CD4-positive, alpha-beta T cell treated with Interleukin-15 for 1 hour (primary cell): ENCODE data around the gene ZNF775.

ENCODE experiments used
- DNase-seq: peaks from one replicate; pipeline ENCODE4 v3.0.0-alpha.2; 2020

The ZNF775 gene

DNA sequence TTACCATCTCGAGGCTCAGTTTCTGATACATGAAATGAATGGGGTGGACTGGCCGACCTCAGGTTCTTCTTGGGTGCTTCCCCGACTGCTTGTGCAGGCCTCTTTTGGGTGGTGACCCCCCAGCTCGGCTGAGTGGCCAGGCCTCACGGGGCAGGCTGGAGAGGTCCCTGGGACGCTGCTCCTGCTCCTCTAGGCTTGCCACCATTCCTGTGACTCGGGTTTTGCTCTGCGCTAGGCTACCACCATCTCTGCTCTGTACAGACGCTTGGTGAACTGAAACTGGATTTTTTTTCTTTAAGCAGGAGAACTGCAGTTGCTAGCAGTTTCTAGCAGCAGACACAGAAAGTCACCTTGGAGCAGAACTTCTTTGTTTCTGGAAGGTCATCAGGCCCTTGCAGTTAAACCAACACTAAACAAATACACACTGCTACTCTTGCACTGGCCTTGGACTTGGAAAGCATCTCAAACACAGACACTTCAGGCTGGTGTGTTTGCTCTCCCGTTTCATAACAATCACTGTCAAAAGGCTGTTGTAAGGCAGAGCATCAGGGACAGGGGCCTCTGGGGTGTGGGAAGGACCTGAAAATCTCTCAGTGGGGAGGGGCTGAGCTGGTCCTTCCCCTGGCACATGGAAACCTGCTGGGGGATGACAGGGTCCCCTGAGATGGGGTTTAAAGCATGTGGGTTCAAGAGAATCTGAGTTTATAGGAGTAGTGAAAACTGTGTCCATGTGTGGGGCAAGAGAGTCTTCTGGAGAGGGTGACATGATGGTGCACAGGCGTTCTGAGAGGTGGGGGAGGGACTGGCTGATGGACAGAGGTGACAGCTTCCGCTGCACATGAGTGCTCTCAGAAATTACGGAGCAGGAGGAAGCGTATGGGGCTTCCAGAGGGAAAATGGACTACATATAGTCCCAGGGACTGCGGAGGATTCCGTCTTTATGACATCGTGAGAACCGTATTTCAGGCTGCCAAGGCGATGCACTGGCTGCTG is 36.3 kb downstream of the ZNF775 start:
- no peak for DNase-seq

DNA sequence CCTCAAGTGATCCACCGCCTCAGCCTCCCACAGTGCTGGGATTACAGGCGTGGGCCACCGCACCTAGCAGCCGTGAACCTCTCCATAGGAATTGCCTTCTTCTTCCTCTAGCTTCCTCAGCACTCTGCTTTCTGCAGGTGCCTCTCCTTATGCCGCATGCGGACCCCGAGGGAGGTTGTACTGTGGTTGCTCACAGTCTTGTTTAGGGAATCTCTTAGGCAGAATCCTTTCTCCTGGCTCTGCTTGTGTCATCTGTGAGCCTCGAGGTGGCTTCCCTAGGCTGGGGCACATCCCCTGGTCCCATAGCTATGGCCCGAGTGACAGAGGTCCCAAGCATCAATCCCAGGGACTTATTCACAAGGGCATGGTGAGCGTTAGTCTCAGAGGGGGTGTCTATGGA is 38.1 kb downstream of the ZNF775 start:
- DNase-seq: no peak

DNA sequence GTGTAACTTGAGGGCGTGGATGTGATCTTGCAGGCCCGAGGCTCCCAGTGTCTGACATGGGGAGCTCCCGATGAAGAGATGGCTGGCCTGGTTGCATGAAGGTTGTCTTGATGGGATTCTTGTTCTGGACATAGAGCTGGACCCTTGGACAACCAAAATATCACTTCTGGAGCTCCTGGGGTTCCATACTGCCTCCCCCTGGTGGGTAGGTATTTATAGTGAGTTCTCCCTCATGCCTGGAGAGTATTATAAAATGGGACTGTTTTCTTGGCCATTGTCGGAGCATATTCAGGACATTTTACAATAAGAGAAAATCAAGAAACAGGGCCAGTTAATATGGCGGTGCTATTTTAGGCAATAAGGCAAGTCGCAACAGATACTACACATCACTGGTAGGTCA is 38.7 kb downstream of the ZNF775 start:
- DNase-seq: no peak

DNA sequence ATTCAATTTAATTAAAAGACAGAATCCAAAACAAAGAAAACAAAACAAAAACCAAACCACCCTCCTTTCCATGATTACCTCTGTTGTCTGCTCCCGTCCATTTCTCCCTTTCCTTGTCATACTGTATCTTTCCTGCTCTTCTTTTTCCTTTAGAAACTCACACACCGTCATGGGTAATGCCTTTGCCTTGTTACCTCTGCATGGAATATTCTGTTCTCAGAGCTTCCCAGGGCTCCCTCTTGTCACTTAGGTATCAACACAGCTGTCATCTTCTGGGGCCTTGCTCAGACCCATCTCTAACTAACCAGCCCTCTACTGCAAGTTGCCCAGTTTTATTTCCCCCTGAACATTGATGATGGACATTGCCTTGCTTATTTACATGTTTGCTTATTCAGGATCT is 41.1 kb downstream of the ZNF775 start:
- DNase-seq: no peak

DNA sequence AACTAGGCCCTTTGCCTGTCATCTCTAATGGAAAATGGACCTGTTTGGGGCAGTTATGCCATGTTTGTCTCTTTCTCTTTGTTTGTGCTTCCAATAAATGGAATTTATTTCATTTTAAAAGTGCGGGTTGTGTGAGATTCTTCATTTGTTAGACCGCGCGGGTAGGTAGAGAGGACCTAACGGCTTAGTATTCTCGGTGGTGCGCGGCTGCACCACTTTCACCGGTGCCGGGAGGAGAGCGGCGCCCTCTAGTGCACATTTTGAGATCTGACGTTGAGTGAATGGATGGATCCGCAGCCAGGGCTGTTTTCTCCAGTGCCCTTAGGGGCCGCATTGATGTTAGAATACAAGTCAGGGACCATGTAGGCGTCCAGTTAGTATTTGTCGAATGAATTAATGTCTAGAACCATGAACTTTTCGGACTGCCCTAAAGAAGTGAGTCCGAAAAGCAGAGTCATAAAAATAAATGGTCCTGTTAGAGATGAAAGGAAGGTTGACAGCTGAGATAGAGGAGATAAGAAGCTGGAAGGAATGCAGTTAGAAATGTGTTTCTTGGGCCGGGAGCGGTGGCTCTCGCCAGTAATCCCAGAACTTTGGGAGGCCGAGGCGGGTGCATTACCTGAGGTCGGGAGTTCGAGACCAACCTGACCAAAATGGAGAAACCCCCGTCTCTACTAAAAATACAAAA is 42.0 kb downstream of the ZNF775 start:
- DNase-seq: peak; percentile 82

DNA sequence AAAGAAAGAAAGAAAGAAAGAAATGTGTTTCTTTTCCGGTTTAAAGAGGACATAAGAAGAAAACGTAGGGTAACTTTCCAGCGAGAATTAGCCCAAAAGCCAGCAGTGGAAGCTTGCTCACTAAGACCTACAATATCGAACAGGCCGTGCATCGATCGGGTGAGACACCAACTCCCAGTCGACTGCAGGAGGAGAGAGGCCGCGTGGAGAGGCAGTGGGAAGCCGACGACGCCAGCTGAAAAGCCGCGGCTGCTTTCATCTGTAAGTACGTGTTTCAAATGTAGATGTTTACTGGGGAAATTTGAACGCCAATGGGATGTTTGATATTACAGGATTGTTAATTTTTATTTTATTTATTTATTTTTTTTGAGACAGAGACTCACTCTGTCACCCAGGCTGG is 42.7 kb downstream of the ZNF775 start:
- no peak for DNase-seq

DNA sequence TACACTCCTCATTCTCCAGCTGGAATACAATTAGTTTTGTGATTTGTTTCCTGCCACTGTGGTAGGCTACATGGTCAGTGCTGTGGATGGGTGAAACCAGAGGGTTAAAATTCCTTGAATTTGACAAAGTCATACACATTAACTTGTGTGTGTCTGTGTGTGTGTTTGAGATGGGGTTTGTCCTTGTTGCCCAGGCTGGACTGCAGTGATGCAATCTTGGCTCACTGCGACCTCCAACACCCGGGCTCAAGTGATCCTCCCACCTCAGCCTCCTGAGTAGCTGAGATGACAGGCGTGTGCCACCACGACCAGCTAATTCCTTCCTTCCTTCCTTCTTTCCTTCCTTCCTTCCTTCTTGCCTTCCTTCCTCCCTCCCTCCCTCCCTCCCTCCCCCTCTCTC is 46.5 kb downstream of the ZNF775 start:
- no peak for DNase-seq

DNA sequence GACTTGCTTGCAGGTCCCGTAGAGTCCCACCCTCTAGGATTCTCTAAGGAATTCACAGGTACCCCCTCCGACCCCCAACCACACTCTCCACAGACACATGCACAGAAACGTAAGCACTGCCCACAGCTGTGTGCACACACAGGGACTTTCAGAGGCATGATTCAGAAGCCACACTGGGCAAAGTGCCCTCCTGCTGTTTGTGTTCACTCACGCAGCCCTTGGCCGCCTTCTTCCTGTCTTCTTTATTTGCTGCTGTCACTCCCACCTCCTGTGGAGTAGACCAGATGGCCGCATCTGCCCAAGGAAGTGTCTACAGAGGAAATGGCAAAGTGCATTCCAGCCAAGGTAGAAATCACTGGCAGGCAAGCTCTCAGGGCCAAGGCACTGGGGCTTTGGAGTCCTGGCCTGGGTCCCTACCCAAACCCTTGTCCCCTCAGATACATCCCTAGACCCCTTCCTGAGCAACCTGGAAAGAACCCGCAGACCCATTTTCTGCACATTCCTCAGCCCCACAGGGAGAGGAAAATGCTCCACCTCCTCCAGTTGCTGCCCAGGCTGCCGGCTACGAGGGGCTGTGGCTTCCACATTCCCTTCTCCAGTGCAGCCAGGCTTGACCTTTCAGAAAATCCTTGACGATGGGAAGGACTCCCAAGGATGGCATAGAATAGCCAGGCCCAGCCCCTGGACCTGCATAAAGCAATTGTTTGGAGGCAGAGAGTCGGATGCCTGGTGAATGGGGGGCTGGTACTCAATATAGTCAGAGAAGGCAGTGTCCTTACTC is 49.7 kb downstream of the ZNF775 start:
- DNase-seq: no peak

DNA sequence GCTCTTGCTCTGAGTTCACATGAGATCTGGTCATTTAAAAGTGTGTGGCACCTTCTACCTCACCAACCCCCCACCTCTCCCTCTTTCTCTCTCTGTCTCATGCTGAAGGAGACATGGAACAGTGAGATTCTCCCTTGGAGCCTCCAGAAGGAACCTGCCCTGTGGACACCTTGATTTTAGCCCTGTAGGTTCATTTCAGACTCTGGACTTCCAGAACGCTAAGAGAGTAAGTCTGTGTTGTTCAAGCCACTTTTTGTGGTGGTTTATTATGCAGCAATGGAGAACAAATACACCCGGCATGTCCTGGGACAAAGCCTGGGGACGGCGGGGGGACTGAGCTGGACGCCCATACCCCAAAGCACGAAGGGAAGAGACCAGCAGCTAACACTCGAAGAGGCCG is 50.6 kb downstream of the ZNF775 start:
- DNase-seq: no peak

DNA sequence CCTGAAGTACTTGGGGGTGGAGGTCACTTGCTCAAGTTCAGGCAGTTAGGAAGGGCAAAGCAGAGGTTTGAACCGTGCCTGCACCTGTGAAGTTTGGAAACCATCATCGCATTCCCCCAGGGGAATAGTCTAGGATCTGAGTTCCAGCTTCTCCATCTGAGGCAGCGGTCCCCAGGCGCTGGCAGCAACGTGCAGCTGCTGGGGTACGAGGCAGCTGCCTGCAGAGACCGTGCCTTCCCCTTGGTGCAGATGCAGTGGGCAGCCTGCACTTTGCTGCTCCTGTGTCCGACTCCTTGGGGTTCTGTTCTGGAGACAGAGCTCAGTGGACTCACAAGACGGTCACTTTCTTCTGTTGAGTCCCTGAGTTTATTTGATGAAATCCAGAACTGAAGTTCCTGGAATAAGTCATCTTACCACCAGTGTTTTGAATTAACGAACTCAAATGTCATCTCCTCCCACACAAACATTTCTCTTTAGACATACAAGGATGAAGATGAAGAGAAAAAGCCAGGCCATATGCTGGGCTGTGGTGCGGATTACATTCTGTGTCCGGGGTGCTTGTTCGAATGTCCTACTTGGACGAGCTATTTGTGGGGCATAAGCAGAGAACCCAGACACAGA is 51.4 kb downstream of the ZNF775 start:
- no peak for DNase-seq

DNA sequence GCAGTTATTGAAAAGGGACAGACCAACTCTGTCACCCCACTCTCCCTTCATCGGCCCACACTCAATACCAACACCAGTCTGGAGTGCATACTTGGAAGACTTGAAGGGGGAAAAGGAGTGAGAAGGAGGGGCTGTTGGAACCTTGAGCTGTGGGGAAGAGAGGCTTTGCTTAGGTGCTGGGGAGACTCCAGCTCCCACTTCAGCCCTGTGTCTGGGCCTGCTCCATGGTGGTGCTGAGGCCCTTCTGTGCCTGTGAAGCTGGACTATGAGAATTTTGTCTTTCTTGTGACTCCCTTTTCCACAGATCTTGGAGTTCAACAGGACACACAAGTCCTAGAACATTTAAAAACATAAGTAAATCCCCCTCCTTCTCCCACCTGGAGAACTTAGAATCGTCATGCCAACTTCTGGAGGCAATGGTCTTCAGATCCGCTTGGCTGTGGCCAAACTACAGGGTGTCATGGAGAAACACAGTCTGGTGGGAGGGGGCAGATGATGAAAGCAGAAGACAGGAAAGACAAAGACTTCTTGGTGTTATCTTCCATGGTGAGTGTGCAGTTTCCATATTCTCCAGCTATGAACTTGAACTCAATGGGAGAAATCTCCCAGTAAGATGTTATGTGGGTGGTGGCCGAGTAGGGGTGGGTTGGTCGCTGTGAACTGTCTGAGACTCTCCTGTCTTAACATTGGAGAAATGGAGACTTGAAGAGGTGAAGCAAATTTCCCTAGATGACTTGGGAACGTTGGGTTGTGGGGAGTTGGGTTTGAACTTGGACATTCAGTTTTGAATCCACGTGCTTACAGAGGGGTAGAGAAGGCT is 52.9 kb downstream of the ZNF775 start:
- no peak for DNase-seq

DNA sequence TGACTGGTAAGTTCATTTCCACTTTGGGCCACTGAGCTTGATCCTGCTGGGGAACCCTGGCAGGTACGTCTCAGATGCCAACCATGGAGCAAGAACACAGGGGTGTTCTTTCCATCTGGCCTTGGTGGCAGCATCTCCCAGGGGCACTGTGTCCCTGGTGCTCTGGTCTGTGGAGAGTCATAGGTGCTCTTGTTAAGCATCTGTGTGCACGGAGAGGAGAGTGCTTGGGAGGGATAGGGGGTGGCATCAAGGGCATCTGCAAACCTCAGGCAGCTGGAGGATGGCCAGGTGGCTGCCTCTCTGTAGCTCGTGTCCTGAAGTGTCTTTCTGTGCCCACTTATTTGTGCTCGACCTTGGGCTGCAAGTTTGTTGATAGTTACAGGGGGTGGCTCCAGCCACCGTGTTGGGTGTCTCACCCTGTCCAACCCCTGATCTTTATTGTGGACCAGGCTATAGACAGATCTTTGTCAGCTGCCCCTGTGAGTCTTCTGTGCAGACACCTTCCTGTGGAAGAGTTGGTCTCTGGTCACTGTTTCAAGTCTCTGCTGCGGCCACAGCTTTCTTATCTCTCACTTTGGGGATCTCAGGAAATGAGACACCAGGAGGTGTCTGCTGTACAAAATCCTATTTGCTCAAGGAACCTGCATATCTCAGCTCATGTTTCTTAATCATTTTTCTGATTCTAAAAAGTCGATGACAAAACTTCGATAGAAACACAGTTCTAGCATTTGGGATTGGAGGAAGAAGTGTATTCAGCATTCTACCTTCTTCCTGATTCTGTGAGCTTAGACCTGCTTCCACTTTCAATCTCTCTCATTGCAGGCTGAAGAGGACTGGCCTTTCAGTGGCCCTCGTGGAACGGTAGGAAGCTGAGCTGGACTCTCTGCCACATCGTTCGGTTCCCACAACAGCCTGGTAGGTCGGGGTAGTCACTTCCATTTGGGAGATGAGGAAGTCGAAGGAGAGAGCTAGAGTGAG is 54.1 kb downstream of the ZNF775 start:
- no peak for DNase-seq

DNA sequence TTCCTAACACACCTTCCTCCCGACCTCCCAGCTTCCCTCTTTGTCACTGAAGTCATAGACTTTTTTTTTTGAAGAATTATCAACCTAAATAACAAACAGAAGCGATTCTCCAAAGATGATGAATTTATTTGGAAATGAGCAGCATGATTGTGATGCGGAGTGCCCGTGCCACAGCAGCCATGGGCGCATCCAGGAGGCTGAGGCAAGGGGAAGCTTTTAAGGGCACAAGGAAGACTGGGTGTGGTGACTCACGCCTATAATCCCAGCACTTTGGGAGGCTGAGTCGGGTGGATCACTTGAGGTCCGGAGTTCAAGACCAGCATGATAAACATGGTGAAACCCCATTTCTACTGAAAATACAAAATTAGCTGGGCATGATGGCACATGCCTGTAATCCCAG is 55.1 kb downstream of the ZNF775 start:
- DNase-seq: no peak

DNA sequence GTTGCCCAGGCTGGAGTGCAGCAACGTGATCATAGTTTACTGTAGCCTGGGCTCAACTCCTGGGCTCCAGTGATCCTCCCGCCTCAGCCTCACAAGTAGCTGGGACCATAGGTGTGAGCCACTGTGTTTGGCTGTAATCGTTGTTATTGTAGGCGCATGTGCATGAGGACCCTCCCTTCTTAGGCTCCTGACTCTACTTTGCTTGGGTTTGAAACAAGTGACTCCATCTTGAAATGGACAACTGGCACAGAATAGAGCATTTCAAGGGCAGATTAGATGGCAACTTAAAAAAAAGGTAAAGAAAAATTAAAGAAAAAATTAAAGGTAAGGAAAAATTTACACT is 55.9 kb downstream of the ZNF775 start:
- no peak for DNase-seq

DNA sequence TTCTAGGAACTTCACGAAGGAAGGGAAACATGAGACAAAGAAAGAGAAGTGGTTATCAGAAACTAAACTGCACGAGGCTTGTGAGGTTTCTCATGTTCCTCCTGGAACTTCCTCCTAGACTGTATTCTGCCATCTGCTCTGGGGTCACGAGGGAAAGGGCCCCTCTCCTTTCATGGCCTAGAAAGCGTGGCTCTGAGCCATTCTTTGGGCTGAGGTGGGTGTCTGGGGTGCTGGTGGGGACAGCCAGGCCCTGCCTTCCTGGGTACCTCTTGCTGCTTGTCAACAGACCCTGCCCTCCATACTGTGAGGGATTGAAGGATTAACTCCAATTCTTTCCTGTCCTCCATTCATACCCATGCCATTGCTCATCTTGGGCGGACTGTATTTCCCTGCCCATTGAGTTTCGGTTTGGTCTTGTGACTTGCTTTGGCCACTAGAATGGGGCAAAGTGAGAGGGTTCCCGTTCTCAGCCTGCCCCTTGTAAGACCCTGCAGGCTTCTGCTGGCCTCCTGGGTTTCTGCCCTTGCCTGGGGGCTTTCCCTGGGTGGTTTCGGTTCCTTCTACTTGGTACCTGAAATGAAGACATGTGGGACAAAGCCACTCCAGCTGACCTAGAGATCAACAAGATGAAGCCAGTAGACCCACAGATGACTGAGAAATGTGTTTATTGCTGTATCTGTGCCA is 56.4 kb downstream of the ZNF775 start:
- peak; percentile 79 for DNase-seq

DNA sequence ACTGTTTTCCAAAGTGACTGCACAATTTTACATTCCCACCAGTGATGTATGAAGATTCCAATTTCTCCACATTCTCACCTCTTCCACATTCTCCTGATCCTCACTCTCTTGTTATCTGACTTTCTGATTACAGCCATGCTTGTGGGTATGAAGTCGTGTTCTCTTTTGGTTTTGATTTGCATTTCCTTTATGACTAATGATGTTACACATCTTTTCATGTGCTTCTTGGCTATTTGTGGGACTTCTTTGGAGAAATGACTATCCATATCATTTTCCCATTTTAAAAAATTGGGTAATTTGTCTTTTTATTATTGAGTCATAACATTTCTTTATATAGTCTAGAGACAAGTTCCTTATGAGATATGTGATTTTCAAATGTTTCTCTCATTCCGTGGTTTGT is 60.8 kb downstream of the ZNF775 start:
- DNase-seq: no peak

DNA sequence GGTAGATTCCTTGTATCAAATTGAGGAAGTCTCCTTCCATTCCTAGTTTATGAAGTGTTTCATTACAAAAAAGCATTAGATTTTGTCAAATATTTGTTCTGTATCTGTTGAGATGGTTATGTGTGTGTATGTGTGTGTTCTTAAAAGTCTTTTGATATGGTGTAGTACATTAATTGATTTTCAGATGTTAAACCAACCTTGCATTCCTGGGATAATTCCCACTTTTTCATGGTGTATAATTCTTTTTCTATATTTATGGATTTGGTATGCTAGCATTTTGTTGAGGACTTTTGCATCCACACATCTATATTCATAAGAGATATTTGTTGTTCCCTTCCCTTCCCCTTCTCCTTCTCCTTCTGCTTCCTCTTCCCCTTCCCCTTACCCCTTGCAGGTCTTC is 62.4 kb downstream of the ZNF775 start:
- no peak for DNase-seq

DNA sequence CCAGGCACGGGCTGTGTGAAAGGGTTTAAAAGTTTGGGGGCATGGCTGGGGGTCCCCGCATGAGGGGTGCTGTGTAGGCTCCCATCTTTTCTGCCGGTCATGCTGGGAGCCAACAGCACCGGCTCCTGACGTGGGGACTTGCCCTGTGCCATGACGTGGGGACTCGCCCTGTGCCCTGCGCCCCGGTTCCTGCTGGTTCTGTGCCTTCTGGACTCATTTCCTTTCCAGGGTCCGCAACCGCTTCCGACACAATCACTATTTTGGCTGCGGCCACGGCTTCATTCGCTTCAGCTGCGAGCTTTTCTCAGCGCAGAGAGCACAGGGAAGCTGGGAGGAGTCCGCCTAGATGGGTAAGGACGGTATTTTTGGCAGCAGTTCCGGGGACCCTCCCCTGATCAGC is 63.7 kb downstream of the ZNF775 start:
- no peak for DNase-seq

DNA sequence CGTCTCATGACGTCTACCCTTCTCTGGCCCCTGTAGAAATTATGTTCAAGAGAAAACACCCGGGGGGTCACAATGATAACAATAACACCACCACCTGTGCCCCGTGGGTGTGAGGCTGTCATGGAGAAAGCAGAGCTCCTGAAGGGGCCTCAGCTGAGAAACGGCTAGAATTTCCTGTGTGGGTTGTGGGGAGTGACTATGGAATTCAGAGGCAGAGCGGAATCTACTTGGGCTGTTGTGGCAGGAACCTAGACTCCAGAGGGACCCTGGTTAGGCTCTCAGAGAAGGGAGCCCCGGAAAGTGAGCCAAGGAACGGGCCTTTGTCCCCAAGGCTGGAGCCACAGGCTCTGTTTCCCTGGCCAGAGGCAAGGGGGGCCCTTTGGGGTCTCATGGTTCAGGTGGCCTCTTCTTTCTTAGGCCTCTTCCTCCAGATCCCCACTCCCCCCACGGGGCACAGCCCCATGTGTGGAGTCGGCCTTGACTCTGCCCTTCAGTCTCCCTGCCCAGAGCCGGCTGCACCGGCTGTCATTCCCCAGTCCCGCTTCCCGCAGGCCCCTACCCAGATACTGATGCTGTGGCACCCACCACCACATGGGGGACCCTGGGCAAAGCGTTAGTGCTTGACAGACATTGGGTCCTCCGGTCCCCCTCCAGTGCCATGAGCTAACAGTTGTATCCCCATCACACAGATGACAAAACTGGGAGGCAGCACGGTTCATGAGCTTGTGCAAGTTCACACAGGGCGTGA is 64.8 kb downstream of the ZNF775 start:
- DNase-seq: no peak
